ENCODE measurements around the gene NTN1.

NTN1 gene

DNA sequence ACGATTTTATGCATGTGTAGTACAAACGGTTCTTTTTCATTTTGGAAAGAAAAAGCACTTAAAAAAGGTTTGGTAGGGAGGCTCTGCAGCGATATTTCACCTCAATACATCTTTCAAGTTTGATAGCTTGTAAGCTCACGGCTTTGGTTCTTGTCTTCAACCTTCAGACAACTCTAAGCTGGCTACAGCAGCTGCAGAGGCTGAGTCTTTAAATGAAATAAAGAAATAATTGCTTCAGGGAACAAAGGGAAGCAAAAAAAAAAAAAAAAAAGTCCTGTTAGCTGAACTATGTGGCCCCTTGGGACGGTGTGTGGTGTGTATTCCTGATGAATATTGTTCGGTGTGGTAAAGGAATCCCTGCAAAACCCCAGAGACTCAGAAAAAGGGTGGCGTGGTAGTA lies 265.1 kb downstream of the NTN1 start:
- DNase-seq: no peak

DNA sequence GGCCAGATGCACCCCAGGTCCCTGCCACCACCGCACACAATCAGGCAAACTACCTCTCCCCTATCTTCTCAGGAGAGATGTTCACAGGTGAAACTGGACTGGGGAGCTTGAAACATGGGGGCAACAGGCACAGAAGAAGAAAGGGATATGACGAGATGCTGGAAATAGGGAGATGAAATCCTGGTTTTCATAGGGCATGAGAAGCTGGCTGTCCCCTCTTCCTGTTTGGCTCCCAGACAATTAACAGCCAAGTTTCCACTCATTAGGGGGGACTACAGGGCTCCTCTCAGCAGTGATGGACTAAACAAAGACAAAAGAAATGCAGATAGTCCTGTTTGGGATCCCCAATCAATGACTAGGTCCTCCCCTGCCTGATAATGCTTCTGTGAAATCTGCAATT lies 266.0 kb downstream of the NTN1 start:
- DNase-seq: no peak

DNA sequence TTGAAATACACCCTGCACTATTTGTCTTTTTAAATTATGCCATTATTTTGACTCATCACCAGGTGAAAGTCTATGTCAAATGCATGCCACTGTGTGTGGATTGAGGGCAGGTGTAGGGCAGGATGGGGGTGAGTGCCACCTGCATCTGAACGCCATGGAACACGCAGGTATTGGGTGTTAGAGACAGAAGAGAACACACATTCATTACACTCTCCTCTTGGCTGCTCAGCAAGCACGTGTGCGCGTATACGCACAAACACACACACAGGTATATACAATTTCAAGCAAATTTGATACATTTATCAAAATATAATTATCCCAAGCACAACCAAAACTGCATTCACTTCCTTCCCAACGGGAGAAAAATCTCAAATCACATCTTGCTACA lies 268.9 kb downstream of the NTN1 start:
- no peak for DNase-seq

DNA sequence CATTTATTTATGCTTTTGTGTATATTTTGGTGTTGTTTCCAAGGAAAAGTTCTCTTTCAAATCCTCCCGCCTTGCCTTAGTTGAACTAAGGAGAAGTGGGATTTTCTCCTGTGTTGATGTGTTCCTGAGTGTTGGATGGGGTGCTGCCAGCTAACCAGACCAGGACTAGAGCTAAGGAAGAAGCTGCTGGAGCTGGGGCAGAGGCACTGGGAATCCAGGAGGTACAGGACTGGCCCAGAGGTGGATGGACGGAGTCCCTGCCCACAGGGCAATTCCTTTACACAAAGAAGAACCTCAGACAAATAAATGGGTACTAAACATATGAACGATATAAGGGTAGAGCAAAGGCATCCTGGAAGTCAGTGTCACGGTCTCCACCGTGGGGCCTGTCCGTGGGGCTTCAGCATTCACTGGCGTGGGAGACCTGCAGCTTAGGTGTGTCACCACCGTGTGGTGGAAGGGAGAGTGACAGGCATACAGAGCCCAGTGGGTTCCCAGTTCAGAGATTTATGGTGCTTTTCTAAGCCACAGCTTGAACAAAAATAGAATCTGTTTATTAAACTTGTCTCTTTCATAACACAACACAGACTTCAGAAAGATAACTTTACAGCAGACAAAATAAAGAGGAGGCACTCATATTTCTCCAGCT lies 270.7 kb downstream of the NTN1 start:
- DNase-seq: peak; percentile 21

DNA sequence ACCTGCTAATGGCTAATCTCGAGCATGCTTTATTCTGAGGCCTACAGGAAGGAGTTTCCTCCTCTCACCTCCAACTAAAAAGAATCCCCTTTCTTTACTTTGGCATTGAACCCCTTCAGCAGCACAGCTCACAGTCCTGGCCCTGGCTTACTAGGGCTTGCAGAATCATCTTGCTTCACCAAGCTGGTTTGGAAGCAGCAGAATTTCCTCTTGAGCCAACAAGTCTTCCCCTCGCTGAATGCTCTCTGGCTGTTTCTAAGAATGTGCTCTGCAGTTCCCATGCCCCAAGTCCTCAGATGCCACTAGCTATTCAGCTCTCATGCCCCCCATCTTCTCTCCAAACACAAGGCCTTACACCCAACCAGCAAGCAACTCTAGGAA lies 271.2 kb downstream of the NTN1 start:
- no peak for DNase-seq

All from CD4-positive, alpha-beta T cell treated with Interleukin-10 for 1 hour (primary cell).